ENCODE results near the gene VSTM4. TPM values are rescaled to one million over a fixed set of nuclear protein-coding genes. Genes with fewer than 3 reads are reported as not detected.

Gene VSTM4
- total RNA-seq, 1 donor from 2014 or later, result 19.5 TPM

DNA sequence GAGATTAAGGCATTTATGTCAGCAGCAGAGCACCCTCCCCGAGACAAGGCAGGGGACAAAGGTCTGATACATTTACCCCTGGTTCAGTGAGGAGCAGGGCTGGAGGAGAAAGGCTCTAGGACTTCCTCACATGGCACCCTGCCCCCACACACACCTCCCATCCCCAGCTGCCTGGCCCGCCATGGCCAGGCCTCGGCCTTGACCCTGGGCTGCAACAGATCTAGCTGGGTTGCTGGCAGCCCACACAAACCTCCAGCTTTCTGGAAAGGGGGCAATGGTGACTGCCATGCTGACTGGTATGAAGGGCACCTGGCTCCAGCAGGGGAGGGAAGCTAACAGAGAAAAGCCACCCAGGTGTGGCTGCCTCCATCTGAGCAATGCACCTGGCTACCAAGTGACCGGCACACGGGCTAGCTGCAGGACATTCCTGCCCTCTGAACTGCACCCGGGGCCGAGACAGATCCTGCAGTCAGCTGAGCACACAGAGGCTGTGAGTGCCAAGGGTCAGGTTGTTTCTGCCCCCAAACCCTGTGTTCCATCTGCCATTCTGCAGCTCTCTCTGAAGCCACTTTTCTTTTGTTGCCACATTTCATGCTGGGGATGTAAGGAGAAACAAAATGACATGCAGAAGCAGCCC is 89.9 kb downstream of the VSTM4 start:
- DNase-seq (peak; percentile 54), ATAC-seq (no peak)
- TF ChIP-seq, protein P1, sequence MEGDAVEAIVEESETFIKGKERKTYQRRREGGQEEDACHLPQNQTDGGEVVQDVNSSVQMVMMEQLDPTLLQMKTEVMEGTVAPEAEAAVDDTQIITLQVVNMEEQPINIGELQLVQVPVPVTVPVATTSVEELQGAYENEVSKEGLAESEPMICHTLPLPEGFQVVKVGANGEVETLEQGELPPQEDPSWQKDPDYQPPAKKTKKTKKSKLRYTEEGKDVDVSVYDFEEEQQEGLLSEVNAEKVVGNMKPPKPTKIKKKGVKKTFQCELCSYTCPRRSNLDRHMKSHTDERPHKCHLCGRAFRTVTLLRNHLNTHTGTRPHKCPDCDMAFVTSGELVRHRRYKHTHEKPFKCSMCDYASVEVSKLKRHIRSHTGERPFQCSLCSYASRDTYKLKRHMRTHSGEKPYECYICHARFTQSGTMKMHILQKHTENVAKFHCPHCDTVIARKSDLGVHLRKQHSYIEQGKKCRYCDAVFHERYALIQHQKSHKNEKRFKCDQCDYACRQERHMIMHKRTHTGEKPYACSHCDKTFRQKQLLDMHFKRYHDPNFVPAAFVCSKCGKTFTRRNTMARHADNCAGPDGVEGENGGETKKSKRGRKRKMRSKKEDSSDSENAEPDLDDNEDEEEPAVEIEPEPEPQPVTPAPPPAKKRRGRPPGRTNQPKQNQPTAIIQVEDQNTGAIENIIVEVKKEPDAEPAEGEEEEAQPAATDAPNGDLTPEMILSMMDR (IDR thresholded peaks at IDR 0.05), result no peak
- H3K9me3 ChIP-seq, result no peaks in the 10 kb centered on the region
- H3K27me3 ChIP-seq, result no peaks in the 10 kb centered on the region
- no peak overlapping the region for H3K4me3 ChIP-seq
- peak overlapping the region; percentile 33 for H3K27ac ChIP-seq
- peaks cover 3% of the 10 kb centered on the region for H3K4me1 ChIP-seq
- no peaks in the 10 kb centered on the region for H3K36me3 ChIP-seq
- intact Hi-C loops (cut with DNase I), result no loop called here

GRCh38 chr10:49024484-49024883 is 90.8 kb downstream of the VSTM4 start:
- TF ChIP-seq, protein P1 (IDR thresholded peaks at IDR 0.05), result no peak
- ATAC-seq (no peak), DNase-seq (no peak)
- Histone ChIP-seq H3K9me3 (no peaks in the 10 kb centered on the region), H3K4me1 (peaks cover 3% of the 10 kb centered on the region), H3K36me3 (no peaks in the 10 kb centered on the region), H3K27ac (peak overlapping the region; percentile 33), H3K27me3 (no peaks in the 10 kb centered on the region), H3K4me3 (no peak overlapping the region)
- intact Hi-C loops (cut with DNase I), result no loop called here

DNA sequence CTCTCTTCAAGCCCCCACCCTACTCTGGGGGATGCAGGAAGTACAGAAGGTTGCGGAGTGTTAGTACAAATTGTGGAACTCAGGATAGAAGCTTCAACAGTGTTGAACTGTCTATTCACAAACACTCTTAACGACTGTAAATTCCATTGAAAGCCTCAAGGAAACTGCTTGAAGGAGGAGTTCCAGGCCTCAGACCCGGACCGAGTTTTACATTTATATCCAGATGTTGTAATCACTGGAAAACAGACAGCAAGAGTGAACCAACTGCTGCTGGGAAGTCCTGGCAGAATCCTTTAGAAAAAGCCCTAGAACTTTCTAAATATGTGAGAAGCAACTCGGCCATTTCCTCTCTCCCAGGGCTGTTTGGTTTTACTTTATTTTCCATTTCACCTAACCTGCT is 91.6 kb downstream of the VSTM4 start:
- Histone ChIP-seq H3K4me1 (peaks cover 3% of the 10 kb centered on the region), H3K9me3 (no peaks in the 10 kb centered on the region), H3K4me3 (no peak overlapping the region), H3K27me3 (no peaks in the 10 kb centered on the region), H3K27ac (peak overlapping the region; percentile 33), H3K36me3 (peaks cover under 1% of the 10 kb centered on the region)
- ATAC-seq, result peak; percentile 32
- TF ChIP-seq, protein P1 (IDR thresholded peaks at IDR 0.05), result no peak
- intact Hi-C loops (cut with DNase I), result no loop called here
- no peak for DNase-seq

DNA sequence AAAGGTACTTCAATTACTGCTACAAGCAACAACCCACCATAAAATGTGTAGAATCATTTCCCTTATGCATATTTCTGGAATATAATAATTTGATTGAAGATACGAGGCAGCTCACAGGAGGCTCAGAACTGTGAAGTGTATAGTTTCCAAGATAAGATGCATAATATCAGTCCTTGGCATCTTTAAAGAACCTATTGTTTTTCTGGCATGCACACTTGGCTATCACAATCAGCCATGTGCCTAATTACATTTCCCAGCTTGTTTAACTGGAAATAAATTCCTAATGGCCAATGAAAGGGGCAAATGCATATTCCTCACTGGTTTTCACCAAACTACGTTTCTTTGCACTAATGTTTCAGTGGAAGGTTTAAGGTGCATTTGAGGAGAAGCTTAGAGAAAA is 92.3 kb downstream of the VSTM4 start:
- H3K36me3 ChIP-seq, result peaks cover 5% of the 10 kb centered on the region
- ATAC-seq, result no peak
- H3K9me3 ChIP-seq, result no peaks in the 10 kb centered on the region
- DNase-seq, result no peak
- intact Hi-C loops (cut with DNase I), result no loop called here
- no peak overlapping the region for H3K4me3 ChIP-seq
- H3K4me1 ChIP-seq, result peaks cover 3% of the 10 kb centered on the region
- H3K27me3 ChIP-seq, result no peaks in the 10 kb centered on the region
- no peak overlapping the region for H3K27ac ChIP-seq
- TF ChIP-seq, protein P1 (IDR thresholded peaks at IDR 0.05), result no peak

- no peaks in the 10 kb centered on the region for H3K27me3 ChIP-seq
- TF ChIP-seq, protein P1 (IDR thresholded peaks at IDR 0.05), result no peak
- DNase-seq (no peak), ATAC-seq (no peak)
- no peaks in the 10 kb centered on the region for H3K9me3 ChIP-seq
- H3K4me3 ChIP-seq, result no peak overlapping the region
- intact Hi-C loops (cut with DNase I), result no loop called here
- H3K36me3 ChIP-seq, result peaks cover 5% of the 10 kb centered on the region
- peaks cover 3% of the 10 kb centered on the region for H3K4me1 ChIP-seq
- no peak overlapping the region for H3K27ac ChIP-seq
Observed at GRCh38 chr10:49021685-49022084, 93.6 kb downstream of the VSTM4 start.

GRCh38 chr10:49015700-49016099 is 99.6 kb downstream of the VSTM4 start:
- no peak for ATAC-seq
- H3K36me3 ChIP-seq, result peaks cover 5% of the 10 kb centered on the region
- H3K27me3 ChIP-seq, result no peaks in the 10 kb centered on the region
- DNase-seq, result peak; percentile 34
- intact Hi-C loops (cut with DNase I), result no loop called here
- TF ChIP-seq, protein P1 (IDR thresholded peaks at IDR 0.05), result no peak
- no peaks in the 10 kb centered on the region for H3K4me1 ChIP-seq
- H3K27ac ChIP-seq, result no peak overlapping the region
- H3K4me3 ChIP-seq, result no peak overlapping the region
- no peaks in the 10 kb centered on the region for H3K9me3 ChIP-seq
